Breast epithelium (tissue), 3 donors: Measurements from ENCODE around the gene HEBP1.

ENCODE experiments used
- POLR2A ChIP-seq: fragments of 450-650 bp; IDR thresholded peaks from one replicate; pipeline ENCODE4 v1.6.1; 2016; ENCODE audit warnings: antibody characterized with exemption, mild to moderate bottlenecking, moderate library complexity
- POLR2AphosphoS5 ChIP-seq, 3 donors: sonication (generic); formaldehyde crosslinking; IDR thresholded peaks; one replicate each; pipeline ENCODE4 v1.6.1; 2017; ENCODE audit warnings: antibody characterized with exemption in 3 of 3
- TF ChIP-seq, protein P1 (sequence below), 3 donors: fragments of 450-650 bp; IDR thresholded peaks; one replicate each; pipeline ENCODE4 v1.5.1; 2016 to 2017; ENCODE audit warnings: antibody characterized with exemption in 3 of 3, mild to moderate bottlenecking in 3 of 3, moderate library complexity in 3 of 3

DNA sequence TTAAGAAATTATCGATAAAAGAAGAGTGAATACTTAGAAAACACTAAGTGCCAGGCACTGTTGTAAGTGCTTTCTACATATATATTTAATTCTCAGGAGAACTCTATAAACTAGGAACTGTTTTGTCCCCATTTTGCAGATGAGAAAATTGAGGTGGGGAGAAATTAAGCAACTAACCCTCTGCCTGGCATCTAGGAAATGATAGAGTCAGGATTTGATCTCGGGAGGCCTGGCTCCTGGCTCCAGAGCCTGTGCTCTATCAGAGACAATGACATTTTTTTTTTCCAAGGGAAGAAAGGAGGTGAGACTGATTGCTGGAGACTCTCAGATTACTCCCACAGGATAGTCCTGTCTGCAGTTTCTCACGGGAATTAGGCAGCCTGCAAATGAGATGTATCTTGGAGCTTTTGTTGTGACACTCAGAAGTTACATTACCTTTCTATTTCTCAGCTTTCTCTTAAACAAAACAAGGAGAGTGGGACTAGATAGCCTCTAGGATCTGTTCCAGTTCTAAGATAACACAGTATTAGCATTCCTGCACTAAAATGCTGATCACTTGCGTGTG lies 42.7 kb upstream of the HEBP1 start:
- TF ChIP-seq POLR2A: no peak
- TF ChIP-seq, protein P1, sequence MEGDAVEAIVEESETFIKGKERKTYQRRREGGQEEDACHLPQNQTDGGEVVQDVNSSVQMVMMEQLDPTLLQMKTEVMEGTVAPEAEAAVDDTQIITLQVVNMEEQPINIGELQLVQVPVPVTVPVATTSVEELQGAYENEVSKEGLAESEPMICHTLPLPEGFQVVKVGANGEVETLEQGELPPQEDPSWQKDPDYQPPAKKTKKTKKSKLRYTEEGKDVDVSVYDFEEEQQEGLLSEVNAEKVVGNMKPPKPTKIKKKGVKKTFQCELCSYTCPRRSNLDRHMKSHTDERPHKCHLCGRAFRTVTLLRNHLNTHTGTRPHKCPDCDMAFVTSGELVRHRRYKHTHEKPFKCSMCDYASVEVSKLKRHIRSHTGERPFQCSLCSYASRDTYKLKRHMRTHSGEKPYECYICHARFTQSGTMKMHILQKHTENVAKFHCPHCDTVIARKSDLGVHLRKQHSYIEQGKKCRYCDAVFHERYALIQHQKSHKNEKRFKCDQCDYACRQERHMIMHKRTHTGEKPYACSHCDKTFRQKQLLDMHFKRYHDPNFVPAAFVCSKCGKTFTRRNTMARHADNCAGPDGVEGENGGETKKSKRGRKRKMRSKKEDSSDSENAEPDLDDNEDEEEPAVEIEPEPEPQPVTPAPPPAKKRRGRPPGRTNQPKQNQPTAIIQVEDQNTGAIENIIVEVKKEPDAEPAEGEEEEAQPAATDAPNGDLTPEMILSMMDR (IDR thresholded peaks at IDR 0.05): no peak
- no peak for TF ChIP-seq POLR2AphosphoS5 (IDR thresholded peaks at IDR 0.05)
